Measurements from ENCODE around the gene CCDC80. TPM values are rescaled to one million over a fixed set of nuclear protein-coding genes. Genes with fewer than 3 reads are reported as not detected.

Gene CCDC80
- total and polyA plus RNA-seq, 9 of the 15 experiments (the other 6 are each of a cell fraction or from before 2014, with no cell fraction given), result 0.17 to 2.0 (median 1.1) TPM

GRCh38 chr3:112640930-112641801, at the start of gene CCDC80 (continued):
- TF ChIP-seq, protein P1, sequence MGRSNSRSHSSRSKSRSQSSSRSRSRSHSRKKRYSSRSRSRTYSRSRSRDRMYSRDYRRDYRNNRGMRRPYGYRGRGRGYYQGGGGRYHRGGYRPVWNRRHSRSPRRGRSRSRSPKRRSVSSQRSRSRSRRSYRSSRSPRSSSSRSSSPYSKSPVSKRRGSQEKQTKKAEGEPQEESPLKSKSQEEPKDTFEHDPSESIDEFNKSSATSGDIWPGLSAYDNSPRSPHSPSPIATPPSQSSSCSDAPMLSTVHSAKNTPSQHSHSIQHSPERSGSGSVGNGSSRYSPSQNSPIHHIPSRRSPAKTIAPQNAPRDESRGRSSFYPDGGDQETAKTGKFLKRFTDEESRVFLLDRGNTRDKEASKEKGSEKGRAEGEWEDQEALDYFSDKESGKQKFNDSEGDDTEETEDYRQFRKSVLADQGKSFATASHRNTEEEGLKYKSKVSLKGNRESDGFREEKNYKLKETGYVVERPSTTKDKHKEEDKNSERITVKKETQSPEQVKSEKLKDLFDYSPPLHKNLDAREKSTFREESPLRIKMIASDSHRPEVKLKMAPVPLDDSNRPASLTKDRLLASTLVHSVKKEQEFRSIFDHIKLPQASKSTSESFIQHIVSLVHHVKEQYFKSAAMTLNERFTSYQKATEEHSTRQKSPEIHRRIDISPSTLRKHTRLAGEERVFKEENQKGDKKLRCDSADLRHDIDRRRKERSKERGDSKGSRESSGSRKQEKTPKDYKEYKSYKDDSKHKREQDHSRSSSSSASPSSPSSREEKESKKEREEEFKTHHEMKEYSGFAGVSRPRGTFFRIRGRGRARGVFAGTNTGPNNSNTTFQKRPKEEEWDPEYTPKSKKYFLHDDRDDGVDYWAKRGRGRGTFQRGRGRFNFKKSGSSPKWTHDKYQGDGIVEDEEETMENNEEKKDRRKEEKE (IDR thresholded peaks at IDR 0.05; ENCODE audit: borderline replicate concordance in 1 of 2, control insufficient read depth in 1 of 2, low read depth in 2 of 2, low read length in 1 of 2), result peak in 1 of 2 experiments; percentile 90; a peak in 2 of 4 replicates
- TF ChIP-seq SMARCE1 (IDR thresholded peaks at IDR 0.05), result no peak
- no peak for TF ChIP-seq SNRNP70 (optimal IDR thresholded peaks at IDR 0.05; ENCODE audit: low read depth, low read length)
- TF ChIP-seq PRMT5 (CRISPR knock-in tag; IDR thresholded peaks at IDR 0.05), result no peak
- peak; percentile 80 for TF ChIP-seq SNAPC5 (CRISPR knock-in tag; IDR thresholded peaks at IDR 0.05)
- TF ChIP-seq POLR2G (IDR thresholded peaks at IDR 0.05; ENCODE audit: low read depth, low read length), result peak; percentile 48
- TF ChIP-seq TBP (optimal IDR thresholded peaks at IDR 0.05; ENCODE audit: low read depth, low read length), result peak; percentile 97
- TF ChIP-seq BRCA1 (IDR thresholded peaks at IDR 0.05), result no peak
- no peak for TF ChIP-seq BRCA1 (CRISPR knock-in tag; IDR thresholded peaks at IDR 0.05)
- no peak for TF ChIP-seq E2F8 (IDR thresholded peaks at IDR 0.05; ENCODE audit: low read depth, partially characterized antibody)
- TF ChIP-seq ZNF347 (CRISPR knock-in tag; IDR thresholded peaks at IDR 0.05; ENCODE audit: low read depth), result no peak
- no peak for TF ChIP-seq ATF7 (IDR thresholded peaks at IDR 0.05)
- TF ChIP-seq JUND (IDR thresholded peaks at IDR 0.05; ENCODE audit: borderline replicate concordance, low read depth, low read length), result 0 out of 2 replicates have a peak, but pooled peaks have one; percentile 35
- TF ChIP-seq JUND (tag; IDR thresholded peaks at IDR 0.05; ENCODE audit: borderline replicate concordance, low read depth, low read length), result peak; percentile 48; the same call in 2 of the 3 replicates
- TF ChIP-seq CGGBP1 (CRISPR knock-in tag; IDR thresholded peaks at IDR 0.05), result peak; percentile 52; the same call in 1 of the 2 replicates
- TF ChIP-seq TSHZ1 (CRISPR knock-in tag; IDR thresholded peaks at IDR 0.05), result no peak
- TF ChIP-seq GTF2A2 (tag; IDR thresholded peaks at IDR 0.05), result peak; percentile 72; the same call in 1 of the 2 replicates

Measured in K562 (cell line).